Activated CD4-positive, alpha-beta T cell treated with anti-CD3 and anti-CD28 coated beads, Interleukin-2, amount 10 ng/mL, durations not matched to agents 7 days and 5 days (primary cell): Measurements from ENCODE around the gene PRKAB1. TPM values are rescaled to one million over a fixed set of nuclear protein-coding genes. Genes with fewer than 3 reads are reported as not detected.
"Not testable (repeated sequence)": the region's sequence is repeated elsewhere in the genome, so short reads cannot be mapped to it uniquely, and the experiment has no call there.

Experiments
- CTCF ChIA-PET: fragments of 350-600 bp; sonication (Branson Sonifier 250); formaldehyde crosslinking; loops from one replicate; lab custom pipeline; 2021; ENCODE audit warnings: antibody characterized with exemption; lab: Charles Lee
- POLR2A ChIA-PET: fragments of 350-600 bp; sonication (Branson Sonifier 250); formaldehyde crosslinking; loops from one replicate; lab custom pipeline; 2021; ENCODE audit warnings: antibody characterized with exemption; lab: Charles Lee
- DNase-seq: peaks from one replicate; pipeline ENCODE4 v3.0.0-alpha.2; 2020
- H3K27ac Mint-ChIP-seq: one replicate; pipeline ENCODE4 v1.8.0; 2021; ENCODE audit warnings: mild to moderate bottlenecking, moderate library complexity, mixed read lengths
- H3K27me3 Mint-ChIP-seq: one replicate; pipeline ENCODE4 v1.8.0; 2021; ENCODE audit warnings: mixed read lengths
- H3K36me3 Mint-ChIP-seq: one replicate; pipeline ENCODE4 v1.8.0; 2021; ENCODE audit warnings: low read depth, mixed read lengths
- H3K4me1 Mint-ChIP-seq: one replicate; pipeline ENCODE4 v1.8.0; 2021; ENCODE audit warnings: mixed read lengths
- H3K4me3 Mint-ChIP-seq: one replicate; pipeline ENCODE4 v1.8.0; 2021; ENCODE audit warnings: mild to moderate bottlenecking, moderate library complexity, mixed read lengths
- H3K9me3 Mint-ChIP-seq: one replicate; pipeline ENCODE4 v1.8.0; 2021; ENCODE audit warnings: mixed read lengths
- total RNA-seq, 2 experiments: library from RNA; stranded (reverse); gene quantifications; one replicate each; pipeline ENCODE4 v1.2.3, GENCODE V29; 2021

PRKAB1 gene
- total RNA-seq, 2 experiments from 2014 or later = 30.7 to 37.2 TPM

- no peak for DNase-seq
- Mint-ChIP-seq H3K9me3 (no peaks in the 10 kb centered on the region), H3K27ac (no peak overlapping the region), H3K4me1 (no peaks in the 10 kb centered on the region), H3K27me3 (peaks cover 6% of the 10 kb centered on the region), H3K4me3 (no peak overlapping the region), H3K36me3 (no peaks in the 10 kb centered on the region)
- ChIA-PET POLR2A (no interaction called here), CTCF (no interaction called here)
Observed at GRCh38 chr12:119644930-119645329, 23.0 kb upstream of the PRKAB1 start.

- DNase-seq = no peak
- CTCF ChIA-PET = interaction anchor here (0.6 kb wide), 1 partner anchor 233 kb away, joined by 5 read pairs; no protein-coding TSS in a partner anchor
- H3K4me3 Mint-ChIP-seq = no peak overlapping the region
- POLR2A ChIA-PET = no interaction called here
- no peaks in the 10 kb centered on the region for H3K36me3 Mint-ChIP-seq
- H3K4me1 Mint-ChIP-seq = no peaks in the 10 kb centered on the region
- H3K27ac Mint-ChIP-seq = no peak overlapping the region
- H3K9me3 Mint-ChIP-seq = no peaks in the 10 kb centered on the region
- H3K27me3 Mint-ChIP-seq = peaks cover 6% of the 10 kb centered on the region
Observed at GRCh38 chr12:119645535-119646059, 22.3 kb upstream of the PRKAB1 start.

GRCh38 chr12:119649202-119649808 lies 18.6 kb upstream of the PRKAB1 start:
- Mint-ChIP-seq H3K27me3 (peaks cover 6% of the 10 kb centered on the region), H3K4me1 (no peaks in the 10 kb centered on the region), H3K4me3 (no peak overlapping the region), H3K27ac (no peak overlapping the region), H3K36me3 (no peaks in the 10 kb centered on the region), H3K9me3 (peaks cover 12% of the 10 kb centered on the region)
- ChIA-PET CTCF (interaction anchor here (1.2 kb wide), 1 partner anchor 205 kb away, joined by 4 read pairs; no protein-coding TSS in a partner anchor), POLR2A (no interaction called here)
- peak; percentile 12 for DNase-seq

- H3K4me3 Mint-ChIP-seq = no peak overlapping the region
- no peak for DNase-seq
- ChIA-PET CTCF (interaction anchor here (0.9 kb wide), 1 partner anchor 13 kb away, joined by 4 read pairs; no protein-coding TSS in a partner anchor), POLR2A (no interaction called here)
- no peaks in the 10 kb centered on the region for H3K36me3 Mint-ChIP-seq
- H3K9me3 Mint-ChIP-seq = peaks cover 12% of the 10 kb centered on the region
- no peaks in the 10 kb centered on the region for H3K4me1 Mint-ChIP-seq
- no peak overlapping the region for H3K27ac Mint-ChIP-seq
- peaks cover 6% of the 10 kb centered on the region for H3K27me3 Mint-ChIP-seq
Observed at GRCh38 chr12:119652665-119653064, 15.3 kb upstream of the PRKAB1 start.

- H3K4me3 Mint-ChIP-seq, H3K27ac Mint-ChIP-seq, POLR2A ChIA-PET, H3K4me1 Mint-ChIP-seq, DNase-seq, H3K36me3 Mint-ChIP-seq, H3K27me3 Mint-ChIP-seq, CTCF ChIA-PET: not testable (repeated sequence)
- H3K9me3 Mint-ChIP-seq = peaks cover 12% of the 10 kb centered on the region
Observed at GRCh38 chr12:119657001-119657400, 10.9 kb upstream of the PRKAB1 start.

GRCh38 chr12:119658166-119658565 lies 9.8 kb upstream of the PRKAB1 start:
- H3K4me3 Mint-ChIP-seq, POLR2A ChIA-PET, DNase-seq, H3K9me3 Mint-ChIP-seq, H3K4me1 Mint-ChIP-seq, H3K36me3 Mint-ChIP-seq, H3K27ac Mint-ChIP-seq, H3K27me3 Mint-ChIP-seq: not testable (repeated sequence)
- CTCF ChIA-PET = interaction anchor here (1.2 to 1.7 kb wide), 2 partner anchors 10 to 24 kb away, joined by 4 to 7 read pairs; partner anchors contain the start of gene PRKAB1

GRCh38 chr12:119659289-119659897 lies 8.5 kb upstream of the PRKAB1 start:
- peaks cover 2% of the 10 kb centered on the region for H3K27me3 Mint-ChIP-seq
- H3K4me1 Mint-ChIP-seq = peaks cover 9% of the 10 kb centered on the region
- POLR2A ChIA-PET = no interaction called here
- CTCF ChIA-PET = interaction anchor here (1.2 to 1.7 kb wide), 2 partner anchors 8 to 22 kb away, joined by 4 to 7 read pairs; partner anchors contain the start of gene PRKAB1
- peaks cover 2% of the 10 kb centered on the region for H3K9me3 Mint-ChIP-seq
- no peak overlapping the region for H3K27ac Mint-ChIP-seq
- DNase-seq = peak; percentile 57
- no peak overlapping the region for H3K4me3 Mint-ChIP-seq
- H3K36me3 Mint-ChIP-seq = no peaks in the 10 kb centered on the region

- no peak for DNase-seq
Observed at GRCh38 chr12:119660076-119660475, 7.9 kb upstream of the PRKAB1 start.

GRCh38 chr12:119661882-119662281 lies 6.1 kb upstream of the PRKAB1 start:
- H3K4me3 Mint-ChIP-seq = no peak overlapping the region
- DNase-seq = no peak
- H3K4me1 Mint-ChIP-seq = peaks cover 23% of the 10 kb centered on the region
- no peak overlapping the region for H3K27ac Mint-ChIP-seq
- ChIA-PET CTCF (interaction anchor here (1.0 kb wide), 1 partner anchor 9 kb away, joined by 3 read pairs; no protein-coding TSS in a partner anchor), POLR2A (no interaction called here)
- H3K27me3 Mint-ChIP-seq = peaks cover 2% of the 10 kb centered on the region
- no peaks in the 10 kb centered on the region for H3K36me3 Mint-ChIP-seq
- H3K9me3 Mint-ChIP-seq = peaks cover 3% of the 10 kb centered on the region

More at GRCh38 chr12:119660076-119660475, 7.9 kb upstream of the PRKAB1 start:
- no peak overlapping the region for H3K4me3 Mint-ChIP-seq
- H3K36me3 Mint-ChIP-seq = no peaks in the 10 kb centered on the region
- peaks cover 9% of the 10 kb centered on the region for H3K4me1 Mint-ChIP-seq
- no peak overlapping the region for H3K27ac Mint-ChIP-seq
- ChIA-PET POLR2A (no interaction called here), CTCF (no interaction called here)
- peaks cover 2% of the 10 kb centered on the region for H3K27me3 Mint-ChIP-seq
- peaks cover 3% of the 10 kb centered on the region for H3K9me3 Mint-ChIP-seq

GRCh38 chr12:119664642-119665041 lies 3.3 kb upstream of the PRKAB1 start:
- Mint-ChIP-seq H3K27ac (no peak overlapping the region), H3K27me3 (peaks cover 2% of the 10 kb centered on the region), H3K9me3 (peaks cover 3% of the 10 kb centered on the region), H3K4me3 (no peak overlapping the region), H3K4me1 (peaks cover 35% of the 10 kb centered on the region), H3K36me3 (peaks cover 10% of the 10 kb centered on the region)
- no peak for DNase-seq
- POLR2A ChIA-PET = no interaction called here
- CTCF ChIA-PET = no interaction called here

- ChIA-PET POLR2A (no interaction called here), CTCF (interaction anchor here (0.8 to 1.2 kb wide), 3 partner anchors 10 to 1289 kb away, joined by 4 read pairs; partner anchors contain the start of gene SUDS3)
- Mint-ChIP-seq H3K36me3 (peaks cover 16% of the 10 kb centered on the region), H3K4me1 (peaks cover 36% of the 10 kb centered on the region), H3K27ac (no peak overlapping the region), H3K4me3 (no peak overlapping the region), H3K27me3 (peaks cover 2% of the 10 kb centered on the region), H3K9me3 (peaks cover 3% of the 10 kb centered on the region)
- no peak for DNase-seq
Observed at GRCh38 chr12:119665164-119665929, 2.6 kb upstream of the PRKAB1 start.

- peaks cover 25% of the 10 kb centered on the region for H3K36me3 Mint-ChIP-seq
- peaks cover 2% of the 10 kb centered on the region for H3K27me3 Mint-ChIP-seq
- H3K9me3 Mint-ChIP-seq = peaks cover 3% of the 10 kb centered on the region
- peak overlapping the region; percentile 85 for H3K27ac Mint-ChIP-seq
- ChIA-PET POLR2A (no interaction called here), CTCF (interaction anchor here (1.0 to 1.2 kb wide), 2 partner anchors 14 to 1290 kb away, joined by 4 read pairs; partner anchors contain the start of gene SUDS3)
- peak overlapping the region; percentile 89 for H3K4me3 Mint-ChIP-seq
- H3K4me1 Mint-ChIP-seq = peaks cover 44% of the 10 kb centered on the region
- no peak for DNase-seq
Observed at GRCh38 chr12:119666226-119666795, 1.6 kb upstream of the PRKAB1 start.
